Adrenal gland (tissue), 12 donors: ENCODE measurements around the gene PPP1R17. TPM values are rescaled to one million over a fixed set of nuclear protein-coding genes. Genes with fewer than 3 reads are reported as not detected.

Experiments used
- DNase-seq, 7 donors: peaks; one replicate each; pipeline ENCODE4 v3.0.0-alpha.2; 2019 to 2020
- H3K27ac ChIP-seq, 5 donors: fragments of 200-600 bp; sonication (generic) in 4 of 5; 1 replicate in 3 of 5; 2 replicates in 2 of 5; pipeline versions ENCODE4 v1.5.1 to v1.8.0; 2016 to 2020; ENCODE audit warnings: mild to moderate bottlenecking in 1 of 5
- H3K27me3 ChIP-seq: fragments of 200-600 bp; 2 replicates; pipeline ENCODE4 v1.8.0; 2021
- H3K36me3 ChIP-seq, 2 donors: fragments of 200-600 bp; replicated peaks in 1 of 2; 1 replicate in 1 of 2; 2 replicates in 1 of 2; pipeline versions ENCODE4 v1.5.1 to v1.8.0; 2018 to 2022
- H3K4me1 ChIP-seq, 2 donors: fragments of 200-600 bp; replicated peaks in 1 of 2; 1 replicate in 1 of 2; 2 replicates in 1 of 2; pipeline versions ENCODE4 v1.5.1 to v1.8.0; 2018 to 2021
- H3K4me3 ChIP-seq, 4 donors: fragments of 200-600 bp; sonication (generic) in 3 of 4; one replicate each; pipeline ENCODE4 v1.5.1; 2016 to 2018
- H3K9me3 ChIP-seq, 3 donors: fragments of 200-600 bp; sonication (generic) in 1 of 3; replicated peaks in 1 of 3; 1 replicate in 2 of 3; 2 replicates in 1 of 3; pipeline versions ENCODE4 v1.5.1 to v1.8.0; 2016 to 2021
- CTCF ChIP-seq, 6 experiments: fragments of 450-650 bp in 4 of 6; fragments of 200-600 bp in 2 of 6; sonication (generic) in 1 of 6; IDR thresholded peaks; 1 replicate in 5 of 6; 2 replicates in 1 of 6; pipeline versions ENCODE4 v1.5.1 to v1.8.0; 2016 to 2021; ENCODE audit warnings: antibody characterized with exemption in 6 of 6, mild to moderate bottlenecking in 2 of 6, moderate library complexity in 1 of 6
- POLR2A ChIP-seq, 2 donors: fragments of 450-650 bp; IDR thresholded peaks; one replicate each; pipeline ENCODE4 v1.6.1; 2017; ENCODE audit warnings: antibody characterized with exemption in 2 of 2, mild to moderate bottlenecking in 2 of 2, moderate library complexity in 1 of 2
- WGBS, 4 donors: extraction: QIAGEN DNeasy Blood & Tissue Kit in 2 of 4; methylation state at CpG; one replicate each; pipeline versions ENCODE4 v1.1.5 to v1.1.7; 2013 to 2017; 5-methylcytosine and 5-hydroxymethylcytosine counted together
- intact Hi-C, 2 donors: fragments of 100-400 bp; cut with DNase I; formaldehyde crosslinking; loops; one replicate each; pipeline versions ENCODE4 v1.14.1 to v1.15.0; 2022 to 2023
- polyA plus RNA-seq, 3 donors: library from polyadenylated mRNA; stranded (reverse); fragments of 200-250 nt in 2 of 3; fragments of 350-450 nt in 1 of 3; fragmentation: Illumina TruSeq in 1 of 3; extraction: RNeasy Lipid Tissue Mini Kit (QIAGEN cat#74804) in 1 of 3; gene quantifications; one replicate each; pipeline ENCODE4 v1.2.3, GENCODE V29; 2013 to 2014
- total RNA-seq, 9 donors: library from RNA; depleted of rRNA in 4 of 9; stranded (reverse); fragments of >200 nt in 4 of 9; fragments of 120-200 nt in 1 of 9; fragmentation: NEBNext Ultra II Directional in 1 of 9; extraction: Animal tissue kit (Norgen Biotek cat#: 25700) in 1 of 9; gene quantifications; one replicate each; pipeline versions ENCODE4 v1.1.0 to v1.2.4, GENCODE V29; 2013 to 2023
- donor health status: healthy with polysubstance abuse.
- donor health status: Bipolar disorder and iron deficiency.
- donor health status: DM: yes; HTN: yes; CAD: no.
- donor health status: DM: no; HTN: no; CAD: no.
- donor health status: DM: no; HTN: no; CAD: no.
- donor health status: DM: yes; HTN: yes; CAD: no.

The PPP1R17 gene
- total and polyA plus RNA-seq, 12 donors, result 0.14 to 6.2 (median 0.37) TPM; not detected in 3

GRCh38 chr7:31679574-31680305 lies 7.3 kb upstream of the PPP1R17 start:
- no peaks in the 10 kb centered on the region for H3K36me3 ChIP-seq
- TF ChIP-seq POLR2A (IDR thresholded peaks at IDR 0.05) (no peak), CTCF (IDR thresholded peaks at IDR 0.05) (no peak)
- H3K4me3 ChIP-seq, result no peak overlapping the region
- H3K27me3 ChIP-seq, result no peaks in the 10 kb centered on the region
- no peak for DNase-seq
- H3K4me1 ChIP-seq, result no peaks in the 10 kb centered on the region
- no peaks in the 10 kb centered on the region for H3K9me3 ChIP-seq
- intact Hi-C loops, result no loop called here
- no peak overlapping the region for H3K27ac ChIP-seq
- 79 to 90% (median 84%) methylated on average over 12 of the region's 12 CpGs for WGBS, 4 donors

- Histone ChIP-seq H3K9me3 (no peaks in the 10 kb centered on the region), H3K27me3 (no peaks in the 10 kb centered on the region), H3K36me3 (no peaks in the 10 kb centered on the region), H3K27ac (no peak overlapping the region), H3K4me1 (no peaks in the 10 kb centered on the region), H3K4me3 (no peak overlapping the region)
- no peak for TF ChIP-seq POLR2A (IDR thresholded peaks at IDR 0.05)
- no peak for TF ChIP-seq CTCF (IDR thresholded peaks at IDR 0.05)
- DNase-seq, result no peak
- WGBS, 4 donors, result 52 to 63% (median 60%) methylated on average over 5 of the region's 5 CpGs
- intact Hi-C loops, result no loop called here
Measured at GRCh38 chr7:31683445-31684225, 3.4 kb upstream of the PPP1R17 start.

- Histone ChIP-seq H3K9me3 (no peaks in the 10 kb centered on the region), H3K4me3 (no peak overlapping the region), H3K36me3 (no peaks in the 10 kb centered on the region), H3K4me1 (no peaks in the 10 kb centered on the region), H3K27me3 (no peaks in the 10 kb centered on the region), H3K27ac (no peak overlapping the region)
- intact Hi-C loops, result no loop called here
- WGBS, 4 donors, result 63 to 78% (median 67%) methylated on average over 3 of the region's 3 CpGs
- DNase-seq, result no peak
- TF ChIP-seq CTCF (IDR thresholded peaks at IDR 0.05) (no peak), POLR2A (IDR thresholded peaks at IDR 0.05) (no peak)
Measured at GRCh38 chr7:31688372-31688771, 1.4 kb downstream of the PPP1R17 start.

GRCh38 chr7:31688996-31689395 lies 2.0 kb downstream of the PPP1R17 start:
- Histone ChIP-seq H3K9me3 (no peaks in the 10 kb centered on the region), H3K36me3 (no peaks in the 10 kb centered on the region), H3K27me3 (no peaks in the 10 kb centered on the region), H3K27ac (no peak overlapping the region), H3K4me1 (no peaks in the 10 kb centered on the region), H3K4me3 (no peak overlapping the region)
- 45 to 52% (median 49%) methylated on average over 2 of the region's 2 CpGs for WGBS, 4 donors
- no peak for TF ChIP-seq POLR2A (IDR thresholded peaks at IDR 0.05)
- no peak for TF ChIP-seq CTCF (IDR thresholded peaks at IDR 0.05)
- intact Hi-C loops, result no loop called here
- no peak for DNase-seq
